NB4 (cell line): Measurements from ENCODE around the gene IL10.

Experiments used
- POLR2A ChIP-seq: IDR thresholded peaks from 2 replicates; pipeline ENCODE4 v1.6.1; 2011; ENCODE audit warnings: mild to moderate bottlenecking; ENCODE audit not compliant: insufficient read length; ENCODE audit errors: extremely low read depth
- TF ChIP-seq, protein P1 (sequence below): IDR thresholded peaks from one replicate; pipeline ENCODE4 v1.5.1; 2012; ENCODE audit warnings: low read depth, low read length

DNA sequence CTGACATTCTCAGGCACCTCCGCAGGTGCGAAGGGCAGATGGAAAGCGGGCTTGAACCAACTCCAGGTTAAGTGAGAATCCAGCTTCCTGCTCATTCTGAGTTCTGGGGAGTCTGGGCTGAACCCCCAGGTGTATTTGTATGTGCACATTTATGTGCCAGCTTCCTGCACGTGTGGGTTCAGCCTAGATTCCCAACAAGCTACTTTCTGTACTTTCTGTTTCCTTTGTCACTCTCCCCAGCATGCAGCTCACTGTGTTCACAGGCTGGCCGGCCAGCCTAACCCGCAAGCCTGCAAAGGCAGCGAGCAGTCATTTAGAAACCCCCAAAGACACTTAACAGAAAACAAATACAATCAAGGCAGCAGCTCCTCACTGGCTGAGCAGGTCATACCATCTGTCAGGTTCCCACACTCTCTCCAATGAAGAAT is 3.0 kb downstream of the IL10 start:
- TF ChIP-seq, protein P1, sequence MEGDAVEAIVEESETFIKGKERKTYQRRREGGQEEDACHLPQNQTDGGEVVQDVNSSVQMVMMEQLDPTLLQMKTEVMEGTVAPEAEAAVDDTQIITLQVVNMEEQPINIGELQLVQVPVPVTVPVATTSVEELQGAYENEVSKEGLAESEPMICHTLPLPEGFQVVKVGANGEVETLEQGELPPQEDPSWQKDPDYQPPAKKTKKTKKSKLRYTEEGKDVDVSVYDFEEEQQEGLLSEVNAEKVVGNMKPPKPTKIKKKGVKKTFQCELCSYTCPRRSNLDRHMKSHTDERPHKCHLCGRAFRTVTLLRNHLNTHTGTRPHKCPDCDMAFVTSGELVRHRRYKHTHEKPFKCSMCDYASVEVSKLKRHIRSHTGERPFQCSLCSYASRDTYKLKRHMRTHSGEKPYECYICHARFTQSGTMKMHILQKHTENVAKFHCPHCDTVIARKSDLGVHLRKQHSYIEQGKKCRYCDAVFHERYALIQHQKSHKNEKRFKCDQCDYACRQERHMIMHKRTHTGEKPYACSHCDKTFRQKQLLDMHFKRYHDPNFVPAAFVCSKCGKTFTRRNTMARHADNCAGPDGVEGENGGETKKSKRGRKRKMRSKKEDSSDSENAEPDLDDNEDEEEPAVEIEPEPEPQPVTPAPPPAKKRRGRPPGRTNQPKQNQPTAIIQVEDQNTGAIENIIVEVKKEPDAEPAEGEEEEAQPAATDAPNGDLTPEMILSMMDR, result no peak
- TF ChIP-seq POLR2A, result no peak
